Measurements from ENCODE around the gene ELL2.

DNA sequence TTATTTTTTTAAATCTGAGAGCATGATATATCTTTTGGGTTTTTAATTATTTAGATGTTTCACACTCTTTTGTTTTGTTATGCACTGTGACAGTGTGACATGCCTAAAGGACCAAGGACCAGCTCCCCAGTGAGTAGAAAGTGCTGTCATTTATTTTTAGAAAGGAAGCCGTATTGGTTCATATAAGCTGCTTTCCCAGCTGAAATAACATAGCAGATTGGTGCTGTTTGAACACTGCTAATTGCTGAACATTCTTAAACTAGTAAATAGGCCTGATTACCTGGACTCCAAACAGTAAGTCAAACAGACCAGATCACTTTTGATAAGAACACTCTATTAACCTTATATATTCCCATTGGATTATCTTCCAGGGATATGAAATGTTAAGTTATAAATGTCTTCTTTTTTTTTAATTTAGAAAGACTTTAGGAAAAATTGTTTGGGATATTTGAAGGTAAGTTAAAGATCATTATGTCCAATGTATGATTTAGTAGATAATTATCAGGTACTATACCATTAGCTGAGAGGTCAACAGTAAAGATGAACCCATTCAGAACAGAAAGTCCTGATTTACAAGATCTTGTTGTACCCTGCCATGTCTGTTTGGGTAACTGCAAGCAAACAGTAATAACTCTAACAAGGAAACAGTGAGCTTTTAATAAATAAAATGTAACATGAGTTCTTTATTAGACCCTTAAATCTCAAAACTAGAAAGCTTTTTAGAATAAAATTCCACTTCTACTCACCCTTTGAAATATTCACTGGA, 27.8 kb upstream of the ELL2 start:
- no peak for TF ChIP-seq CTCF (IDR thresholded peaks at IDR 0.05)
- no peak for TF ChIP-seq POLR2A (IDR thresholded peaks at IDR 0.05)
